GM03348 (cell line): ENCODE results near the gene MRPL34.

ENCODE experiments used
- DNase-seq: peaks from one replicate; pipeline ENCODE4 v3.0.0; 2012; ENCODE audit warnings: low spot score

The MRPL34 gene

DNA sequence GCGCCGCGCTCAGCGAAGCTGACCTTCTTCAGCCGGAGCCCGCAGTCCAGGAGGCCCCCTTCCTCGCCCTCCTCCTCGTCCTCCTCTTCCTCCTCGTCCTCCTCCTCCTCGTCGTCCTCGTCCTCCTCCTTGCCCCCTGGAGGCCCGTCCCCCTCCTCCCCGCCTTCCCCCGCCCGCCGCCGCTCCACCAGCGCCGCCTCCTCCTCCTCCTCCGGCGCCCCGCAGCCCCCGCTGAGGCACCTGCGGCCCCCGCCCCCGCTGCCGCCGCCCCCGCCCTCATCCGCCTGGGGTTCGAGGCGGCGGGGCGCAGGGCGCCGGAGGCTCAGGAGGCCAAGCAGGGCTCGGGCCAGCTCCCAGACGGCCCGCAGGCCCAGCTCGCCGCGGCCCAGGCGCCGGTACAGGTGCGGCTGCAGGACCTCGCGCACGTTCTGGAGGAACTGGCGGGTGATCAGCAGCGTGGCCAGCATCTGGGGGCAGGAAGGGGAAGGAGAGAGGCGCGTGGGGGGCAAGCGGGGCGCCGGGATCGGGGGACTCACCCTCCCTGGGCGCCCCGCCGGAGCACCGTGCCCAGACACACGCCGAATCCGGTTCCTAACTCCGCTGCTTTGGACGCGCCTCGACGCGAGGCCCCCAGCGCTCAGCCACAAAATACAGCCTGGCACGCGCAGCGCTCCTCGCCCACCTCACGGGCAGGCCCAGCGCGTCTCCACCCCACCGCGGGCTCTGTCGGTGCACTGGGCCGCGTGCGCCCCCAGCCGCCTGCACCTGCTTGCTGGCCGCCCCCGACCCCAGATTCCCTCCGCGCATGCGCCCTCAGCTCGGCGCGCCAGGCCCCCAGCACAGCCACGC is 23.1 kb downstream of the MRPL34 start:
- no peak for DNase-seq

DNA sequence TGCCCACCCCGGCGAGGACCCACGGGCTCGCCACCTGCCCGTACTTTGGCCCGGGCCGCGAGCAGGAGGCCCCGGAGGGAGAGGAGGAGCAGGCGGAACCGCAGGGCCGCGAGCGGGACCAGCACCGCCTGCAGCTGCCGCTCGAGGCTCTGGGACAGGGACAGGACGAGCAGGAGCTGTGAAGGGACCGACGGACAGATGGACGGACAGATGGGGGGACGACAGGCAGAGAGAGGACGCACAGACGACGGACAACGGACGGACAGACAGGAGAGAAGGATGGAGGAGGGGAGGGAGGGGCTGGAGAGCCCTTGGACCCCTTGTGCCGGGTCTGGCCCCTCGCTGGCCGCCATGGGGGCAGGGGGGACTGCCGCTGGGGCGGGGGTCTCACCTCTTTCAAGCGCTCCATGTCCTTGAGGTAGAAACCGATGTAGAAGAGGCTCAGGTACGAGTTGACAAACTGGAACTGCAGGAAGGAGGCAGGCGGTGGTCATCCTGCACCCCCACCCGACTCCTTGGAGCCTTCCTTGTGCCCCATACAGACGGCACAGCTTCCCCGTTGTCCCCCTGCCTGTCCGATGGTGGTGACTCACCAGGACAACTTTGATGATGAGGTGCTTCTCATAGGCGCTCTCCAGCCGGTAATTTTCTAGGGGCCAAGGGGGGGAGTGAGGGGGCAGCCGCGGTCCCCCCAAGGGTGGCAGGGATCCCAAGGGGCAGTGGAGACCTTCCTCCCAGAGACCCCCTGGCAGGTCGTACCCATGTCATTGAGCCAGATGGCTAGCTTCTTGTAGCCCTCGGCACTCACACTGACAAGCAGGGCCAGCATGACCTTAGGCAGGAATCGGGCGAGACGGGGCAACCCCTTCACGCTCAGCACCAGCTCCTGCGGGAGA is 23.9 kb downstream of the MRPL34 start:
- DNase-seq = no peak

DNA sequence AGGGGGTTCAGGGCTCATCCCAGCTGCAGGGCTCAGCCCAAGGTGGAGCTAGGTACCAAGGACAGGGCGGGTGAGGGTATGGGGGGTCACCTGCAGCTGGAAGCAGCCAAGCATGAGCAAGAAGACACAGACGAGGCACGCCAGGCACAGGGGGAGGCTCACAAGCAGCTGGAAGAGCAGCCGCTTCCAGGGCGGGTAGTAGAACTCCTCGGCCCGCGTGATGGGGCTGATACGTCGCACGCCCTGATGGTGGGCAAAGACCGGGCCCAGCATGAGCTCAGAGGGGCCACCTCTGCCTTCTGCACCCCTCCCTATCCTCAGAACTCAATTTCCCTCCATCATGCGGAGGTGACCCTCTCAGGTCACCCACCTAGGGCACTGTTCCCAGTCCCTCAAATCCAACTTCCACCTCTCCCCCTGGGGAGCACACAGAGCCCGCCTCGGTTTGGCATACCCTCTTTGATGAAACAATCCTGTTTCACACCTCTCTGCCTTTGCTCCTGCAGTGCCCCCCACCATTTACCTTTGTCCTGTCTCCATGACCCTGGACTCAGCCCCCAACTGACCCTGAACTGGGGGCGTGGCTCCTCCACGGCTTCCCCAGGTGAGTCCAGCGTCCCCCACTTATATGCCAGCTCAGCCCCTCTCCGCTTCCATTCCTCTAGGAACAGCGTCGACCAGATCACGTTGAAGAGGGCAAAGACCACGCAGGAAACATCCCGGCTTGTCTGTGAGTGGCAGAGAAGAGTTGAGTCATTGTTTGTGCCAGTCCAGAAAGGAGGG is 24.8 kb downstream of the MRPL34 start:
- DNase-seq = no peak

DNA sequence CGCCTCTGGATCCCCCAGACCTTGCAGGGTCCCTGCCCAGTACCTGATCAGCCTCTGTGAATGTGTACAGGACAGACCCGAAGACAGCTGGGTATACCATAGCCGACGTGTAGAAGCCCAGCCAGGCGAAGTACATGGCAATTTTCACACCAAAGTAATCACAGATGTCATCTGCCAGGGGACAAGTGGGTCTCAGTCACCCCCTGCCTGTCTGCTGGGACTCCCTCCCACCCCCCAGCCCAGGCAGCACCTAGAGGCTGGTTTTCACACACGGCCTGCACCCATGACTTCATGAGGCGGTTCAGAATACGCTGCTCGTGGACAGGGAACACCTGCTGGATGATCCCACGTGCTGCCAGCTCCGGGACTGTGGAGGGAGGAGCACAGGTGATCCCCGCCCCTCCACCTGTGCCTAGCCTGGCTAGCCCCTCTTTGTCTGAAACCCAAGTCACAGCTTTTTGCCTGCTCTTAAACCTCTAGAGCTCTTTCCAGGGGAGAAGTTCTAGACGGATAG is 25.4 kb downstream of the MRPL34 start:
- DNase-seq = no peak

DNA sequence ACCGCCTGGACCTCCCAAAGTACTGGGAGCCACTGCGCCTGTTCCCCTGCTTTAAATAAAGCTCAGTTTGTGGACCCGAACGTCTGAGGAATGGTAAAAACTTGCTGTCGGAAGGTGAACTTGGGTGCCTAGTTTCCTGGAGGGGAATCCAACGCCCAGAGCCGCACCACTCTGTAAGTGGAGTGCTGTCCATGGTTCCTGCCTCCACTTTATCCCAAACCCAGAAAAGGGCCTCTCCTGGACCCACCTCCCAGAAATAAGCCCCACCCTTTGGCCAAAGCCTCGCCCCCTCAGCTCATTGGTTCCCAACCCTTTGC is 26.6 kb downstream of the MRPL34 start:
- DNase-seq = no peak

DNA sequence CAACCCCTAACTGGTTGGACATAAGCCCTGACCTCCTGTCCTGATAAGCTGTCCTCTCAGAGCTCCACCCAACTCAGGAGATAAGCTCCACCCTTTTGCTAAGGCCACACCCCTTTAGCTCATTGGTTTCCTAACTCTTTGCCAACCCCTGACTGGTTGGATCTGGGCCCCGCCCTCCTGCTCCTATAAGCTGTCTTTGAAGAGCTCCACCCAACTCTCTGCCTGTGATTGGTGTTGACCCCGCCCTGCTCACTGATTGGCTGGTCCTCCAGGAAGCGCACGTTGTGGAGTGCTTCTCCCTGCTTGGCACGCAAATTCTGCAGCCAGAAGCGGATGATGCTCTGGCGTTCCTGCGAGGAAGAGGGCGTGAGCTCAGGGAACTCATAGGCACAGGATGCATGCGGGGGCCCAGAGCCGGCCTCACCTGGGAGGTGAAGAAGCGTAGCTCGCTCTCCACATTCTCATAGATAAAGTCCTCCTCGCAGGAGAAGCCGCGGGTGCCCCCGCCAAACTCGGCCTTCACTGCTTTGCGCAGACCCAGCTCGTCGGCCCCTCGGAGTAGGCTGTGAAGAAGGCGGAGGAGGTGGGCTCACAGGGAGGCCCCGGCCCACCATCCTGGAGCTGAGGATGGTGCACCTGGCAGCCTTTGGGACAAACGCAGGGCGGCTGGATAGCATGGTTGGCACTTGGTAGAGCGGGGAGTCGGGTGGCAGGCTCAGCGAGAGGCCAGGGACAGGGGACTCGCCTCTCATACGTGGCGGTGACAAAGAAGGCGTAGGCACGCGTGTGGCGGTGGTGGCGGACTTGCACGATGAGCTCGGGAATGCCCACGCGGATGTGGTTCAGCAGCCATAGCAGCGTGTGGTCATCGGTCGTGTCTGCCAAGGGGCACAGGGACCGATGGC is 27.3 kb downstream of the MRPL34 start:
- no peak for DNase-seq

DNA sequence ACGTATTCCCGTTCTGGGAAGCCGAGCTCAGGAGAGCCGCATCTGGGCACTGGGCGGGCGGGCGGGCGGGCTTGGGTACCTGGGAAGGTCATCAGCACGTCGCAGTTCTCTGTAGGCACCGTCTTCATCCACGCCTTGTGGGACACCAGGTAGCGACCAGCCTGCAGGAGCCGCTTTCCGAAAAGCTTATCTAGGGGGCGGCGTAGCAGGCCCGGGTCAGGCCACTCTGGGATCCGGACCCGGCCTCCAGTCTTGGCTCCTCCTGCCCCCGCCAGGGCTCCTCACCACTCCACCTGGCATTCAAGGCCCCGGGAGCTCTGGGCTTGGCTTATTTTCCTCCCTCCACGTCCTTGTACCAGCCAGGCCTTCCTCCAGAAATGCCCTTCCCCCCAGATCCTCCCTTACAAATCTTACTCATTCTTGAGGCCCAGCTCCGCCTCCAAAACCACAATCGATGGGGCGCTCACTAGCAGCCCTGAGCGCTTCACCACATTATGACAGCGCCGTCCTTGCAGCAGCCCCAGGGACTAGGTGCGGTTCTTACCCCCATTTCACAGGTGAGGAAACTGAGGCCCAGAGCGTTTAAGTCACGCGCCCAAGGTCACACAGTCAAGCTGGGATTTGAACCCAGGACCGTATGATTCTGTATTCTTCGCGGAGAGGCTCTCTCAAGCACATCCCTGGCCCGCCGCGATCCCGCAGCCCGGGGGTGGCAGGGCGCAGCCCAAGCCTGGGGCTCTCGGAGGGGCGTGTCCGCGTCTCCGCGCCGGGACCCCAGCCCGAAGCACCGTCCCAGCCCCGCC is 28.1 kb downstream of the MRPL34 start:
- DNase-seq = peak; percentile 83

DNA sequence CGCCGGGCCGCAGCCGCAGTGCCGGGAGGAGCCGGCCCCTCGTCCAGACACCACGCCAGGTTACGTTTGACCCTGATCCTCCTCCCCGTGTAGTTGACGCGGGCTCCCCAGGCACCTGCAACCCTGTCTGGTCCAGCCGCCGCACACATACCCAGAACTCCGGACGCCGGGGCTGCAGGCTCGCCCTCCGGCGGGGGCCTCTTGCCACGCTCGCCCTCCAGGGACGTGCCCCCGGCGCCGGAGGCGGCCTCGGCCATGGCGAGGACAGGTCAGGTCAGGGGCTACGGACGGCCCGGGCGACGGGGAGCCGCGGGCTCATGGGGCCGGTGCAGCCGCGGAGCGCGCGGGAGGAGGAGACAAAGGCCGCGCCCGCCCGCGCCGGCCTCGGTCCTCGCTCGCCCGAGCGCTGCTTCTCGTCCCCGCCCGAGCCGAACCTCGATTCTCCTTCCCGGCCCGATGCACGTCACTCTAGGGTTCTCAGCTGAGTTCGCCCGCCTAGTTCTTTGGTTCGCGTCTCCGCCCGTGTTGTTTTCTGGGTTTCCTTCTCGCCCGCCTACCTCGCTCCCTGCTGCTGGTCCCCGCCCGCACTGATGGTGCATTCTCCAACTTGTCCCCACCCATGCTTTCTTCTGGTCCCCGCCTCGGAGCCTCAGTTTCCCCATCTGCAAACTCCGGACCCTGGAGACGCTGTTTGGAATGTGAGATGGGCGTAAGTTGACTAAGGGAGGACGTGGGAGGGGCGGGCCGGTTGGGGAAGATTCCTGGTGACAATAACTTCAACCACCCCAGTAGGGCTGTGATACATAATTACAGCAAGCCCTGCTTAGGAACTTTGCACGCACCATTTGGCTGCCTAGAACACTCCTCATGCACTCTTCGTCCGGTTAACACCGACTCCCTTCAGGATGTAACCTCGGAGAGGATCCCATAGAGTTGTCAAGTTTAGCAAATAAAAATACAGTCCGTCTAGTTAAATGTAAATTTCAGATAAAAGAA is 29.0 kb downstream of the MRPL34 start, which contains the start of gene ANO8:
Gene ANO8, minus strand, starts transcription at position 442 of the 996 bp plus-strand sequence. Its CDS starts 185 bp downstream, at position 257.
- DNase-seq = peak; percentile 96

DNA sequence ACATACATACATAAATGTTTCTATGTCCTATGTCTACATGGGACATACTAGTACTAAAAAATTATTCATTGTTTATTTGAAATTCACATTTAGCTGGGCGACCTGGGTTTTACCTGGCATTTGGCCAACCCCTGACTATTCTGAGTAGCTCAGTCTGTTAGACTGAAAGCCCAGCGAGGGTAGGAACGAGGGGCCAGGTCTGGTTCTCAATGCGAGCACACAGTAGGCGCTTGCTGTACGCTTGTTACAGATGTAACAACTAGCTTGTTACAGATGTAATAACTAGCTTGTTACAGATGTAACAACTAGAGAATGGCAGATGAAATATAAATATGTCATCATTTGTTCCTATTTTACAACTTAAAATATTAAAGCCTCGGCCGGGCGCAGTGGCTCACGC is 29.9 kb downstream of the MRPL34 start:
- DNase-seq = no peak

DNA sequence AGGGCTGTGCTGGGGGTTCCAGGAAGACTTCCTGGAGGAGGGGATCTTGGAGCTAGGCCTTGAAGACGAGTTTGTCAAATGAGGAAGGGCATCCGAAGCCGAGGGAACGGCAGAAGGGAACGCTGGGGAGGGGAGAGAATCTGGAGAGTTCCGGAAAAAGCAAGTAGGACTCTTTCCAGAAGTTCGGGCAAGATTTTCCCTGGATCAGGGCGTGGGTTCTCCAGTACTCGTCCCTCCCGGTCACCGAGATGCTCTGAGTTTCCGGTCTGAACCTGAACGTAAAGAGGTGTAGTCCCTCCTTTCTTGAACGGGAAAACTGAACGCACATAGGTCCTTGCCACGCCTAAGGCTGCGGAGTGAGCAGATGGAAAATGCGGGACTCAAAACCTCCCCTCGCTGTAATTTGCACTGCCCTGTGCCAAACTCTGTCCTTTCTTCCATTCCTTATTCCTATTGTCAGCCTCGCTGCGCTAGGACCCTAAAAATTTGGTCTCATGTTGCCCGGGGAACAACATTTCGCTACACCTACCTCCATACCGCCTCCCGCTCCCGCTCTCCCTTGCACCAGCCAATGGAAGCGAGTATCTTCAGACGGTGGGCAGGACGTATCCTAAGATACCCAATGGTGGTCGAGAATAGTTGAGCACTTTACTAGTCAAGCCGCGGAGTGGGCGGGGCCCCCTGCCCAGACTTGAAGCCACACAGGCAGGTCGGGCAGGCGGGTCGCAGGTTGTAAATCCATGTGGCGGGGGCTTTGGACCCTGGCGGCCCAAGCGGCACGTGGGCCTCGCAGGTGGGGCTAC is 31.4 kb downstream of the MRPL34 start, which contains the start of gene GTPBP3:
Gene GTPBP3, plus strand, starts transcription at position 682 of the 803 bp plus-strand sequence. Its CDS starts 59 bp downstream, at position 741.
- DNase-seq = peak; percentile 98

DNA sequence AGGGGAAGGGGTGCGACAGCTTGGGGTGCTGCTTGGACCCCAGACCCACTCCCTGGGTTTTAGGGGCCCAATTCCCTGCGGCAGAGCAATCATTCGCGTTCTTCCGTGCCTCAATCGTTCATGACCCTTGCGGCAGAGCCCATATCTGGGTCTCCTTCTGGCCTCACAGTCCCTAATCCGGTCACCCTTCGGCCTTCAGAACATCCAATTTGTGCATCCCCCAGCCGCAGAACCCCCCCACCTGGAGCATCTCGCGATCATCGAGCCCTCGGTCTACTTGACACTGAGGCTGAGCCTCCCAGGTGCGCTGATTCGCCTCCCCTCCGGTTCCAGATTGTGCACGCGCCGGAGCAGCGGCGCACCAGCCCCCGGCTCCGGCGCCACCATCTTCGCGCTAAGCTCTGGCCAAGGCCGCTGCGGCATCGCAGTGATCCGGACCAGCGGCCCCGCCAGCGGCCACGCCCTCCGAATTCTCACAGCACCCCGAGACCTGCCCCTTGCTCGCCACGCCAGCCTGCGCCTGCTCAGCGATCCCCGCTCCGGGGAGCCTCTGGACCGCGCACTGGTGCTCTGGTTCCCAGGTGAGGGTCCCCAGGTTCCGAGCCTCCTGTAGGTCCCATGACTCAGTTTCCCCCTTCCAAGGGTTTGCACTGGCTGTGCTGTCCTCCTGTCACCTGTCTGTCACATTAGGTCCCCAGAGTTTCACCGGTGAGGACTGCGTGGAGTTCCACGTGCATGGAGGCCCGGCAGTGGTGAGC is 32.2 kb downstream of the MRPL34 start:
- peak; percentile 60 for DNase-seq

DNA sequence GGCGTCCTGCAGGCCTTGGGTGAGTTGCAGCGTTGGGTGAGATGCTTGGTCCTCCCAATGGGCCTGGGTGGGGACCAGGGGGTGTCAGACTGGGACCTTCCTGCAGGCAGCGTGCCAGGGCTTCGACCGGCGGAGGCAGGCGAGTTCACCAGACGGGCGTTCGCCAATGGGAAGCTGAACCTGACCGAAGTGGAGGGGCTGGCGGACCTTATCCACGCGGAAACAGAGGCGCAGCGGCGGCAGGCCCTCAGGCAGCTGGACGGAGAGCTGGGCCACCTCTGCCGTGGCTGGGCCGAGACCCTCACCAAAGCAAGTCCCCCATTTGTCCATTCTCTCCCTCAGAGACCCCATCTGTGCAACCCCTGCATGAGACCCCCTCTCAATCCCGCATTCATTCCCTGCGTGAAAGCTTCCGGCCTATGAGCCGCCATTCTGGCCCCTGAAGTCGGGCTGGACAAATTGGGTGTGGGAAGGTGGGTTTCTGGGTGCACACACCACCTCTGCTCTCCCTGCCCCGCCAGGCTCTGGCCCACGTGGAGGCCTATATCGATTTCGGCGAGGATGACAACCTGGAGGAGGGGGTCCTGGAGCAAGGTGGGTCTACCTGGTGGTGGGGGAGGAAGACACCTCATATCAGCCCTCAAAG is 32.9 kb downstream of the MRPL34 start:
- DNase-seq = no peak

DNA sequence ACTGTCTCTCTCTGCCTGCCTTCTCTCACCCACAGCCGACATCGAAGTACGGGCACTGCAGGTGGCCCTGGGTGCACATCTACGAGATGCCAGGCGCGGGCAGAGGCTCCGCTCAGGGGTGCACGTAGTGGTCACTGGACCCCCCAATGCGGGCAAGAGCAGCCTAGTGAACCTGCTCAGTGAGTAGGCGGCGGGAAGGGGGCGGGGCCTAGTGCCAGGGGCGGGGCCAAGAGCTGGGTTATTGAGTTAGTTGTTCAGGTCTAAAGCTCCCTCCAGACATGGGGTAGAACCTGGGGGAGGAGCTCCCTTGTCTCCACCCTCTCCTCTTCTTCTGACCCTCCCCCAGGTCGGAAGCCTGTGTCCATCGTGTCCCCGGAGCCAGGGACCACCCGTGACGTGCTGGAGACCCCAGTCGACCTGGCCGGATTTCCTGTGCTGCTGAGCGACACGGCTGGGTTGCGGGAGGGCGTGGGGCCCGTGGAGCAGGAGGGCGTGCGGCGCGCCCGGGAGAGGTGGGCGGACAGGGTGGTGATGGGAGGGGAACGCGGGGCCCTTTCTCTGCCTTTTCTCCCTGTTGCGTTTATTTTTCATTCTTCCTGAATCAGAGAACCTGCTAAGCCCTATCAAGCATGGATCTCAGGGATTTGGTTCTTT is 33.5 kb downstream of the MRPL34 start:
- no peak for DNase-seq

DNA sequence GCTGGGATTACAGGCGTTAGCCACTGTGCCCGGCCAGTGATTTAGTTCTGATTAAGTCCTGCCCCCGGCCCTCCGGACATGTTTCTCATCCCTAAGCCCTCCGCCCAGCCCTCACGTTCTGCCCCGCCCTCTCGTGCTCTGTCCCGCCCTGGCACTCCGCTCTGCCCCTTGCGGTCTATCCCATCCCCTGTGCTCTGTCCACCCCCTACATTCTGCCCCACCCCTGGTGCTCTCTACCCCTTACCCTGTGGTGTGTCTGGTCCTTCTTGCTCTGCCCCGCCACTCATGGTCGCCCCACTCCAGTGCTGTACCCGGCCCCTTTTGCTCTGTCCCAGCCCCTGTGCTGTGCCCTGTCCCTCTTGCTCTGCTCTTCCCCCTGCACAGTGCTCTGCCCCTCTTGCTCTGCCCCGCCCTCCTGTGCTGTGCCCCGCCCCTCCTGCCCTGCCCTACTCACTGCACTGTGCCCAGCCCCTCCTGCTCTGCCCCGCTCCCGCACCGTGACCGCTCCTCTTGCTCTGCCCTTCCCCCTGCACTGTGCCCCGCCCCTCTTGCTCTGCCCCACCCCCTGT is 34.7 kb downstream of the MRPL34 start:
- no peak for DNase-seq

DNA sequence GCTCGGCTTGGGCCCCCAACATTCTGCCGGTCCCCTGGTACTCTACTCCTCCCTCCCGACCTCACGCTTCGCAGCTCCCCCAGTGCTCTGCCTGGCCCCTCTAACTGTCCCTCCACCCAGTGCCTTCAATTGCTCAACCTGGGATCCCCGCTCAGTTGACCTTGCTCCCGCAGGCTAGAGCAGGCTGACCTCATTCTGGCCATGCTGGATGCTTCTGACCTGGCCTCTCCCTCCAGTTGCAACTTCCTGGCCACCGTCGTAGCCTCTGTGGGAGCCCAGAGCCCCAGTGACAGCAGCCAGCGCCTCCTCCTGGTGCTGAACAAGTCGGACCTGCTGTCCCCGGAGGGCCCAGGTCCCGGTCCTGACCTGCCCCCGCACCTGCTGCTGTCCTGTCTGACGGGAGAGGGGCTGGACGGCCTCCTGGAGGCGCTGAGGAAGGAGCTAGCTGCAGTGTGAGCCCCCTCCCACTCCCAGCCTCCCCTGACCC is 35.2 kb downstream of the MRPL34 start:
- no peak for DNase-seq

DNA sequence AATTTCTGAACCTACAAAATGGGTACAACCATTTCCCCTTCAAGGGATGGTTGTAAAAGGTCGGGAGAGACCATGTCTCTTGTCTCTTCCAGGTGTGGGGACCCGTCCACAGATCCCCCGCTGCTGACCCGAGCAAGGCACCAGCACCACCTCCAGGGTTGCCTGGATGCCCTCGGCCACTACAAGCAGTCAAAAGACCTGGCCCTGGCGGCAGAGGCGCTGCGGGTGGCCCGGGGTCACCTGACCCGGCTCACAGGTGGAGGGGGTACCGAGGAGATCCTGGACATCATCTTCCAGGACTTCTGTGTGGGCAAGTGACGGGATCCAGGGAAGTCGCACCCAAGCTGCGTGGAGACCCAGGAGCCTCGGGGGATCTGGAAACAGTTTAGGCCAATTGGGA is 35.7 kb downstream of the MRPL34 start:
- no peak for DNase-seq
